Measurements from ENCODE around the gene ITPR3.
A peak's percentile ranks its signal among the peaks of the same experiment; 100 is the strongest.

GRCh38 chr6:33577106-33577535 is 44.0 kb upstream of the ITPR3 start:
- TF ChIP-seq SP1 (IDR thresholded peaks at IDR 0.05) = no peak
- TF ChIP-seq, protein P1, sequence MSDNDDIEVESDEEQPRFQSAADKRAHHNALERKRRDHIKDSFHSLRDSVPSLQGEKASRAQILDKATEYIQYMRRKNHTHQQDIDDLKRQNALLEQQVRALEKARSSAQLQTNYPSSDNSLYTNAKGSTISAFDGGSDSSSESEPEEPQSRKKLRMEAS (IDR thresholded peaks at IDR 0.05) = no peak
- no peak for TF ChIP-seq CTCF (IDR thresholded peaks at IDR 0.05; ENCODE audit: low read depth, low read length, missing input control)
- peak; percentile 30 for TF ChIP-seq YY1 (IDR thresholded peaks at IDR 0.05)
- no peak for TF ChIP-seq ATF3 (IDR thresholded peaks at IDR 0.05)
- no peak for TF ChIP-seq TAF1 (conservative IDR thresholded peaks at IDR 0.05)
